GM19395 (cell line): ENCODE results near the gene CAMK2D.
A peak's percentile ranks its signal among the peaks of the same experiment; 100 is the strongest.

Source experiments
- ATAC-seq: cut with Tn5 transposase; IDR thresholded peaks from one replicate; pipeline ENCODE4 v1.9.1; 2021; ENCODE audit warnings: mild to moderate bottlenecking, moderate library complexity; ENCODE audit not compliant: unreplicated experiment

CAMK2D gene

GRCh38 chr4:113614414-113614813 lies 147.1 kb downstream of the CAMK2D start:
- ATAC-seq, result no peak

DNA sequence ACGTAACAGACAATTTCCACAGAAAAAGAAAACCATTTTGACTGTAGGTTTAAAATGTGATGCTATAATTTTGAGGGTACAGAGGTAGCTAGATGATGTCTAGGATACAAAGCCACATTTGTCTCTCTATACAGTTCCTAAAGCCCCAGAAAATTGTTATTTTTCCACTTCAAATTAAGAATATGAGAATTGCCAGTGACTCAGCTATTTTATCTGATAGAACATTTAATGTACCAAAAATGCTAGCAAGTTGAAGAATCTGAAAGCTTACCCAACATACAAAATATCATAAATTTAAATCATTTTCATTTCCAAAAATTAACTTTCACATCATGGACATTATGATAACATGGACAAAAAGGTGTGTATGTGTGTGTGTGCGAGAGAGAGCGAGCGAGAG lies 148.0 kb downstream of the CAMK2D start:
- no peak for ATAC-seq

DNA sequence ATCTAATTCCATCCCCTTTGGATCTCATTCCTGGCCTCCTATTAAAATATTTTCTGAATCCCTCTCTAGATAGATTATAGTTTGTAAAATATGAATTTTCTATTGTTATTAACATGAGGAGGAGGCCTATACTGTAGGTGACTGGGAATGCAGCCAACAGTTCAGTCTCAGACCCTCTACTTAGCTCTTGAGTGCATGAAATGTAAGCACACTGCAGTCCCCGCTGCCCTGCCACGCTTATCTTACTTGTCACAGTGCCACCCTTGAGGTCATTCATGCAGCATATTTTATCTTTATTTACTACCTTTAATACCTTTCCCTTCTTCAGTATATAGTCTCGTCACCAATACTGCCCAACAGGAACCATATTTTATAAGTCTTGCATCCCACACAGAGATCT lies 151.0 kb downstream of the CAMK2D start:
- ATAC-seq, result no peak

DNA sequence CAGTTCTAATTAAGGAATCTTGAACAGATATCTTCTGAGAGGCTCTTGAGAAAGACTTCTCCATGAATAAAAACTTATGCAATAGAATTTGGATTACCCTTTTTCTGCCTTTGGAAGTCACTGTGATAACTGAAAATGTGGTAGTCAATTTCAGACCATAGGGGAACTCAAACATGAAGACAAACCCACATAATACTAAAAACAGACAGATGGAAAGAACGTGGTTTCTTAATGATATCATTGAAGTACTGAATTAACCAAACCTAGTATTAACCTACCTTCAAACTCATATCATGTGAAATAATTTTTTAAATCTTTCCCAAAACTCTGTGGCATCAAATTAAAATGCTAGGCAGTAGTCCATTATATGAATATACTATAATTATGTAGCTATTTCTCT lies 153.5 kb downstream of the CAMK2D start:
- ATAC-seq, result peak; percentile 76

DNA sequence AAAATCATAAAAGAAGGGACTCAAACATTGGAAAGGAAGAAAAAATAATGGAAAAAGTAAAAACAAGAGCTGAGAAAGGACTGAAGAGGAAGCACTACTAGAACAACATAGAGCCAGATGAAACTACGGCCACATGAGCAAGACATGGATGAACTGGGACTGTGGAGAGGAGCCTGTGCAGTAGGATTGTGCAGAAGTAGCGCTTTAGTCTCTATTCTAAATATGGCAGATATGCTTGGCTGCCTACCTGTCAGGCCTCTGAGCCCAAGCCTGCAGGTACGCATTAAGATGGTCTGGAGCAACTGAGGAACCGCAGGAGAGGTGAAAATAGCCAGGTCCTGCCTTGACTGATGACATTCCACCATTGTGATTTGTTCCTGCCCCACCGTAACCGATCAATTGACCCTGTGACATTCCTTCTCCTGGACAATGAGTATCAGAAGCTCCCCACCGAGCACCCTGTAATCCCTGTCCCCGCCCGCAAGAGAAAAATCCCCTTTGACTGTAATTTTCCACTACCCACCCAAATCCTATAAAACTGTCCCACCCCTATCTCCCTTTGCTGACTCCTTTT lies 154.3 kb downstream of the CAMK2D start:
- no peak for ATAC-seq

GRCh38 chr4:113604955-113605354 lies 156.6 kb downstream of the CAMK2D start:
- no peak for ATAC-seq

GRCh38 chr4:113603911-113604310 lies 157.6 kb downstream of the CAMK2D start:
- ATAC-seq, result no peak

DNA sequence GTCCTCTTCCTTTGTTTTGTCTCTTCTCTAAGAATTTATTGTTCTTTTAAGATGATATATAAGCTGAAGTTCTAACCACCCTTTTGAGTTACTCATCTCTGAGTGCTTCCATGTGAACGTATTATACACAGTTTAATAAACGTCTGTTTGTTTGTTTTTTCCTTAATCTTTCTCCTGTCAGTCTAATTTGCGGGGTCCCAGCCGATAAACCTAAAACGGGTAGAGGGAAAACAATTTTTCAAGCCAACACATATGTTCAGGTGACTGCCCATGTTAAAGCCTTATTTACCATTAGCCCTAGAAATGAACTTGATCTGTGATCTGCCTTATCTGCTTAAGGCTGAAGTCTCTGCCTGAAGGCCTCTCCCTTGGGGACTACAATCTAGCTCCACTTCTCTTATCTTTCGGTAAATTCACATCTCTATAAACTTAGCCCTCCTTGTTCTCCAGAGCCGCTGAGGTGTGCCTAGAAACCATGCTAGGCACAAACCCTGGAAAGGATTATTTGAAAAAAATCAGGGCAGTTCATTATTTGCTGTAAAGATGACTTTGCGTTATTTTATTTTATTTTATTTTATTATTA lies 158.8 kb downstream of the CAMK2D start:
- ATAC-seq, result no peak

GRCh38 chr4:113601636-113602035 lies 159.9 kb downstream of the CAMK2D start:
- ATAC-seq, result no peak

DNA sequence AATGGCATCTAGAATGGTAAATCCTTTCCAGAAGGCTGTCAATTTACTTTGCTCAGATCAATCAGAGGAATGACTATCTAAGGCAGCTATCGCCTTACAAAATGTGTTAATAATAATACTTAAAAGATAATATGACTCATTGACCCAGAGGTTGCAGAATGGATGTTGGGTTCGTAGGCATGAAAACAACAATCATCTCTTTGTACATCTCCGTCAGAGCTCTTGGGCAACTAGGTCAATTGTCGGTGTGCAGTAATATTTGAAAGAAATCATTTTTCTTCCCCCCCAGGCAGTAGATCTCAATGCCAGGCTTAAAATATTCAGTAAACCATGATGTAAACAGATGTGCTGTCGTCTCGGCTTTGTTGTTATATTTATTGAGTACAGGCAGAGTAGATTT lies 165.1 kb downstream of the CAMK2D start:
- ATAC-seq, result no peak

GRCh38 chr4:113594231-113594556 lies 167.3 kb downstream of the CAMK2D start:
- no peak for ATAC-seq

DNA sequence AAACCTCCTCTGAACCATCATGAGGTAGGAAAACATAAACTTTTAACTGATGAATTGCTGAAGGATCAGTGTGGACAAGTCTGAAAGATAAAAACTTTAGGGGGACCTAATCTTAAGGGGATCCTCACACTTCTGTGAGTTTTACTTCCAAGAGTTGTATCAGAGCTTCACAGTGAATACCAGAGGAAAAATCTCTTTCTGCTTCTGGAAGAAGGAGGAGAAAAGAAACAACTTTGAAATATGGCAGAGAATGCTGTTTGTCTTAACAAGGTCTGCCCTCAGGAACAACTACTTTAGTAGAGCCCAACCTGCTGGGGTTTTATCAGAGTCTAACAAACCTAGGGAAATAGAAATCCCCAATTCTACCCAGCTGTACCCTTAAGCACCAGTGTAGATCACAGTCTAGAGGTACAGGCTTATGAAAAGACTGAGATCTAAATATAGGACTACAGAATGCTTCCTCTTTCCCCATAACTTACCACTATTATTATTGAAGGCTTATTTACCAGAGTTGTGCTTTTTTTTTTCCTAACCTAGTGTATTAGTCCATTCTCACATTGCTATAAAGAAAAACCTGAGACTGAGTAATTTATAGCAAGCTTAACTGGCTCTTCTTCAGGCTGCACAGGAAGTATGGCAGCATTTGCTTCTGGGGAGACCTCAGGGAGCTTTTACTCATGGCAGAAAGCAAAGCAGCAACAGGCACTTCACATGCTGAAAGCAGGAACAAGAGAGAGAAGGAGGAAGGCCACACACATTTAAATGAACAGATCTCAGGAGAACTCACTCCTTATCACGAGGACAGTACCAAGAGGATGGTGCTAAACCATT lies 167.9 kb downstream of the CAMK2D start:
- ATAC-seq, result peak; percentile 80

GRCh38 chr4:113591982-113592381 lies 169.6 kb downstream of the CAMK2D start:
- ATAC-seq, result no peak

DNA sequence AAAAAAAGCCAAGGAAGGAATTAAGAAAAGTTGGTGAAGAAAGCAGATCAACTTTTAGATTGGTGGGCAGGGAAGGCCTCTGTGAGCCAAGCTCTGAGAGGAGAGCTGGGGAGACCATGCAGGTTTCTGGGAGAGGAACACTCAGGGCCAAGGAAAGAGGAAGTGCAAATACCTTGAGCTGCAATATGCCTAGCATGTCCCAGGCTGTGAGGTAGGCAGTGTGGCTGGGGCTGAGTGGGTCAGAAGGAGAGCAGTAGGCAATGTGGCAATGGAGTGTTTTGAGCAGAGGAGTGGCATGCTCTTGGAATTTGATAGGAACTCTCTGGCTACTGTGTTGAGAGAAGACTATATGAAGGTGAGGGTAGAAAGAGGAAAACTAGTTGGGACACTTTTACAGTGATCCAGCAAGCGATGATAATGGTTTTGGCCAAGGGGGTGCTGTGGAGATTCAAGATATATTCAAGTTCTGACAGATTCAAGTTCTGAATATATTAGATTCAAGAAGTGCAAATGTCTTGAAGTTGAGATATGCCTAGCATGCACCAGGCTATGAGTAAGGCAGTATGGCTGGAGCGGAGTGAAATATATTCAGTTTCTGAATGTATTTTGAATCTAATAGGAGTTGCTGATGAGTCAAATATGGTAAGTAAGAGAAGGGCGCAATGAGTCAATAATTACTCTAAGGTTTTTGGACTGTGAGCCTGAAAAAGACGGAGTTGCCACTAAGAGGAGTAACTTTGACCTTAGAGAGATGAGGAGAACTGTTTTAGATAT lies 172.5 kb downstream of the CAMK2D start:
- peak; percentile 53 for ATAC-seq

GRCh38 chr4:113587640-113588275 lies 173.8 kb downstream of the CAMK2D start:
- ATAC-seq, result no peak

DNA sequence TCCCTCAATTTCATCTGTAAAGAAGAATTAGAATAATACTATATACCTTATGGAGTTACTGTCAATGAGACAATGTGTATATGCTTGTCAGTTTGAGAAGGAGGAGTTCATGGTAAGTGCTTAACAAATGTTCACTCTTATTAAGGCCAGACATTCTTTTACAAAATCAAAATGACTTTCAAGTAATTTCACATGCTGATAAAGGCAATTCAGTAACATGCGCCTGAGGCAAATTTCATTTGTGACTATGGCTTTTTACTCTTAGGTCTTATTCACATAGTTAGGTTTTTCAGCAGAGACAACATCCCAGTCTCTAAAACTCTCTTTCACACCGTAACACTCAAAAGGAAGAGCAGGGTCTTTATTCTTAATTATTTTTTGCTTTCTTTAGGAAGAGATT lies 174.4 kb downstream of the CAMK2D start:
- ATAC-seq, result no peak

GRCh38 chr4:113586072-113586471 lies 175.5 kb downstream of the CAMK2D start:
- ATAC-seq, result no peak

GRCh38 chr4:113584407-113585150 lies 177.0 kb downstream of the CAMK2D start:
- ATAC-seq, result no peak

DNA sequence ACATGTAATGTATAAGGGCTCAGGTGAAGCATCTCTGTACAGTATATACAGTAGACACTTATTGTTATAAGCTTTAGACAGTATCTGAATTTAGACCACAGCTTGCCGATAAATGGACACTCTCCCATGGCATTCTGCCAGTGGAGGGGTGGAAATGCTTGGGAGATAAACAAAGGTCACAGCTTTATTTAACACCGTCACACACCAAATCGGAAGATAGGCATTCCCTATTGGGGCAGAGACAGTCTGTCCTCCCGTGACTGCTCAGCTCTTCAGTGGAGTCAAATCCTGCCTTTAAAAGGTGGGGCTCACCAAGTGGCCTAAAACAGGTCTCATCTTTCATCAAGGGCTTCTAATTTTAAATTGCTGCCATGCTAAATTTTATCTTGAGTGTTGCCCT lies 178.8 kb downstream of the CAMK2D start:
- ATAC-seq, result no peak

- ATAC-seq, result no peak
Observed at GRCh38 chr4:113579360-113579759, 182.2 kb downstream of the CAMK2D start.
